IMR-90 (cell line): ENCODE measurements around the gene PI4KA. TPM values are rescaled to one million over a fixed set of nuclear protein-coding genes. Genes with fewer than 3 reads are reported as not detected.

Experiments
- ATAC-seq: fragments of 200-7000 bp; cut with Tn5 transposase; 2 replicates; pipeline ENCODE4 v1.9.1; 2020; ENCODE audit warnings: low read depth, mild to moderate bottlenecking, moderate library complexity
- BruUV-seq: library from RNA; stranded (reverse); fragments of 400-500 nt; replicated peaks from 2 replicates; lab custom pipeline; 2021; lab: Mats Ljungman, UMichigan
- CTCF ChIA-PET: fragments of 300-600 bp; formaldehyde crosslinking; extraction: SDS; loops from one replicate; lab custom pipeline; 2021; ENCODE audit warnings: antibody characterized with exemption; lab: Yijun Ruan, JAX
- POLR2A ChIA-PET: fragments of 300-600 bp; sonication (Branson Sonifier 250); formaldehyde crosslinking; loops from one replicate; lab custom pipeline; 2022; ENCODE audit warnings: antibody characterized with exemption; ENCODE audit not compliant: unreplicated experiment; lab: Charles Lee
- DNase-seq: peaks from one replicate; pipeline ENCODE4 v3.0.0; 2013
- H2AFZ ChIP-seq: replicated peaks from 2 replicates; pipeline ENCODE3; 2013; ENCODE audit warnings: low read length, mild to moderate bottlenecking; ENCODE audit not compliant: poor library complexity
- H2AK5ac ChIP-seq: 2 replicates; pipeline ENCODE4 v1.6.1; 2013; ENCODE audit warnings: low read depth, low read length, inconsistent platforms
- H2AK9ac ChIP-seq: replicated peaks from 2 replicates; pipeline ENCODE3; 2013; ENCODE audit warnings: mild to moderate bottlenecking, low read depth, low read length, moderate library complexity; ENCODE audit not compliant: poor library complexity
- H2BK120ac ChIP-seq: 2 replicates; pipeline ENCODE4 v1.6.1; 2013; ENCODE audit warnings: low read depth, low read length, inconsistent platforms
- H2BK15ac ChIP-seq: 3 replicates; pipeline ENCODE4 v1.6.1; 2013; ENCODE audit warnings: low read depth, low read length, inconsistent platforms
- H2BK20ac ChIP-seq: 2 replicates; pipeline ENCODE4 v1.6.1; 2013; ENCODE audit warnings: low read depth, mild to moderate bottlenecking, inconsistent platforms, low read length, moderate library complexity
- H2BK5ac ChIP-seq: 2 replicates; pipeline ENCODE4 v1.6.1; 2013; ENCODE audit warnings: mild to moderate bottlenecking, low read depth, low read length, inconsistent platforms; ENCODE audit not compliant: poor library complexity, severe bottlenecking
- H3K14ac ChIP-seq: replicated peaks from 2 replicates; pipeline ENCODE4 v1.6.1; 2013; ENCODE audit warnings: low read depth, low read length, inconsistent platforms
- H3K18ac ChIP-seq: 2 replicates; pipeline ENCODE4 v1.6.1; 2013; ENCODE audit warnings: low read depth, low read length, control low read depth
- H3K23ac ChIP-seq: 2 replicates; pipeline ENCODE4 v1.6.1; 2013; ENCODE audit warnings: low read depth, low read length, inconsistent platforms
- H3K27ac ChIP-seq: 2 replicates; pipeline ENCODE4 v1.5.1; 2013; ENCODE audit warnings: mild to moderate bottlenecking, control low read depth, low read length; ENCODE audit not compliant: insufficient read depth
- H3K27me3 ChIP-seq: 2 replicates; pipeline ENCODE4 v1.6.1; 2013; ENCODE audit warnings: low read length; ENCODE audit not compliant: control insufficient read depth, insufficient read depth
- H3K36me3 ChIP-seq: 2 replicates; pipeline ENCODE4 v1.6.1; 2013; ENCODE audit warnings: low read length, mixed read lengths; ENCODE audit not compliant: control insufficient read depth, insufficient read depth
- H3K4ac ChIP-seq: 2 replicates; pipeline ENCODE4 v1.6.1; 2013; ENCODE audit warnings: low read depth, low read length, inconsistent platforms
- H3K4me1 ChIP-seq: 2 replicates; pipeline ENCODE4 v1.6.1; 2013; ENCODE audit warnings: low read length, mixed read lengths; ENCODE audit not compliant: control insufficient read depth, insufficient read depth
- H3K4me2 ChIP-seq: 2 replicates; pipeline ENCODE4 v1.6.1; 2013; ENCODE audit warnings: low read depth, mild to moderate bottlenecking, control low read depth, low read length, moderate library complexity
- H3K4me3 ChIP-seq: 2 replicates; pipeline ENCODE4 v1.5.1; 2013; ENCODE audit warnings: low read depth, mild to moderate bottlenecking, control low read depth, low read length, moderate library complexity; ENCODE audit not compliant: insufficient read depth
- H3K56ac ChIP-seq: 2 replicates; pipeline ENCODE4 v1.6.1; 2013; ENCODE audit warnings: low read length, inconsistent platforms; ENCODE audit not compliant: insufficient read depth; ENCODE audit errors: extremely low read depth
- H3K79me1 ChIP-seq, 2 experiments: 2 replicates each; pipeline ENCODE4 v1.6.1; 2013; ENCODE audit warnings: low read length in 2 of 2, inconsistent platforms in 1 of 2, low read depth in 1 of 2
- H3K9ac ChIP-seq: 2 replicates; pipeline ENCODE4 v1.6.1; 2013; ENCODE audit warnings: low read depth, low read length, control low read depth
- H3K9me1 ChIP-seq: 2 replicates; pipeline ENCODE4 v1.6.1; 2013; ENCODE audit warnings: low read length, inconsistent platforms; ENCODE audit not compliant: insufficient read depth
- H3K9me3 ChIP-seq: 2 replicates; pipeline ENCODE4 v1.6.1; 2013; ENCODE audit warnings: low read length; ENCODE audit not compliant: control insufficient read depth, insufficient read depth
- H4K20me1 ChIP-seq: 2 replicates; pipeline ENCODE4 v1.6.1; 2013; ENCODE audit warnings: low read length, inconsistent platforms; ENCODE audit not compliant: insufficient read depth
- H4K5ac ChIP-seq: 2 replicates; pipeline ENCODE4 v1.6.1; 2013; ENCODE audit warnings: mild to moderate bottlenecking, low read depth, low read length, control low read depth
- H4K8ac ChIP-seq, 2 experiments: 2 replicates each; pipeline ENCODE4 v1.6.1; 2013; ENCODE audit warnings: low read depth in 2 of 2, low read length in 2 of 2, control low read depth in 1 of 2, inconsistent platforms in 1 of 2
- H4K91ac ChIP-seq: 2 replicates; pipeline ENCODE4 v1.6.1; 2013; ENCODE audit warnings: low read depth, low read length, inconsistent platforms; ENCODE audit not compliant: insufficient read depth
- CEBPB ChIP-seq: IDR thresholded peaks from 2 replicates; pipeline ENCODE4 v1.6.1; 2012; ENCODE audit warnings: low read depth, low read length, improper control_type of control experiment
- CHD1 ChIP-seq: IDR thresholded peaks from 2 replicates; pipeline ENCODE4 v1.6.1; 2012; ENCODE audit warnings: low read depth, low read length, improper control_type of control experiment
- CTCF ChIP-seq: conservative IDR thresholded peaks from 2 replicates; pipeline ENCODE4 v1.5.1; 2012; ENCODE audit warnings: mild to moderate bottlenecking, low read depth, low read length, improper control_type of control experiment
- FOS ChIP-seq: fragments of 150-350 bp; IDR thresholded peaks from 2 replicates; pipeline ENCODE4 v1.6.1; 2016; ENCODE audit warnings: low read depth, low read length
- MAFK ChIP-seq: IDR thresholded peaks from 2 replicates; pipeline ENCODE4 v1.6.1; 2012; ENCODE audit warnings: low read depth, low read length, improper control_type of control experiment
- MAZ ChIP-seq: IDR thresholded peaks from 2 replicates; pipeline ENCODE4 v1.6.1; 2012; ENCODE audit warnings: low read depth, mild to moderate bottlenecking, low read length, improper control_type of control experiment, moderate library complexity, borderline replicate concordance
- MXI1 ChIP-seq: IDR thresholded peaks from 2 replicates; pipeline ENCODE4 v1.6.1; 2012; ENCODE audit warnings: low read depth, mild to moderate bottlenecking, low read length, moderate library complexity, borderline replicate concordance
- NFE2L2 ChIP-seq: fragments of 150-350 bp; IDR thresholded peaks from 2 replicates; pipeline ENCODE4 v1.6.1; 2016; ENCODE audit warnings: low read depth, mild to moderate bottlenecking, low read length
- RAD21 ChIP-seq: IDR thresholded peaks from 2 replicates; pipeline ENCODE4 v1.6.1; 2012; ENCODE audit warnings: low read length, improper control_type of control experiment
- RCOR1 ChIP-seq: IDR thresholded peaks from 2 replicates; pipeline ENCODE4 v1.6.1; 2012; ENCODE audit warnings: mild to moderate bottlenecking, low read length, improper control_type of control experiment; ENCODE audit not compliant: insufficient replicate concordance
- RFX5 ChIP-seq: IDR thresholded peaks from 2 replicates; pipeline ENCODE4 v1.8.0; 2012; ENCODE audit warnings: low read depth, mild to moderate bottlenecking, low read length, moderate library complexity
- SMC3 ChIP-seq: fragments of 150-350 bp; IDR thresholded peaks from 2 replicates; pipeline ENCODE4 v1.6.1; 2016; ENCODE audit warnings: low read depth, mild to moderate bottlenecking, antibody characterized with exemption, low read length, moderate library complexity
- WGBS, 2 experiments: methylation state at CpG; one replicate each; pipeline versions ENCODE4 v1.1.5 to v1.1.7; 2013; ENCODE audit warnings: missing lambda C conversion rate in 2 of 2; ENCODE audit not compliant: insufficient read length in 1 of 2; ENCODE audit errors: extremely low coverage in 2 of 2; 5-methylcytosine and 5-hydroxymethylcytosine counted together
- dilution Hi-C: fragments of 300-500 bp; cut with HindIII; formaldehyde crosslinking; loops from one replicate; pipeline ENCODE4 v1.14.3; 2018; ENCODE audit warnings: low sequenced_read_pairs; ENCODE audit not compliant: unreplicated experiment
- in situ Hi-C: fragments of 300-500 bp; cut with MboI; formaldehyde crosslinking; loops from 3 replicates; pipeline ENCODE4 v1.14.3; 2019; ENCODE audit warnings: low sequenced_read_pairs, inconsistent platforms, mixed read lengths
- intact Hi-C: fragments of 100-400 bp; cut with micrococcal nuclease; formaldehyde crosslinking; loops from 2 replicates; pipeline ENCODE4 v1.10.0; 2022
- polyA plus RNA-seq, 3 experiments: library from polyadenylated mRNA; depleted of rRNA; stranded (reverse); fragments of >200 nt; gene quantifications; 2 replicates each; pipeline ENCODE4 v1.2.3, GENCODE V29; 2012; ENCODE audit warnings: low replicate concordance in 1 of 3
- total RNA-seq: library from RNA; depleted of rRNA; stranded (reverse); fragments of >200 nt; gene quantifications from 2 replicates; pipeline ENCODE4 v1.2.3, GENCODE V29; 2012

The PI4KA gene
- total and polyA plus RNA-seq, 2 of the 4 experiments (the other 2 are of a cell fraction) = 16.8 to 35.5 TPM

GRCh38 chr22:20802452-20802851, 56.2 kb downstream of the PI4KA start:
- H2BK20ac ChIP-seq = no peak overlapping the region
- no peak overlapping the region for H3K56ac ChIP-seq
- no peak overlapping the region for H3K18ac ChIP-seq
- no peak overlapping the region for H3K14ac ChIP-seq
- dilution Hi-C loops (no loop called here), intact Hi-C loops (loop anchor here (10.0 kb wide), 2 partner anchors 112 to 152 kb away; partner anchors contain the start of gene CRKL), in situ Hi-C loops (no loop called here)
- H3K79me1 ChIP-seq = peaks cover 5 to 20% of the 10 kb centered on the region in 2 experiments; a peak in 3 of 4 replicates
- BruUV-seq = no TSS peak
- no peak overlapping the region for H3K23ac ChIP-seq
- no peak overlapping the region for H3K4me3 ChIP-seq
- peaks cover 7% of the 10 kb centered on the region for H3K4me1 ChIP-seq
- H2BK15ac ChIP-seq = no peak overlapping the region
- H3K4me2 ChIP-seq = no peak overlapping the region
- peaks cover 2% of the 10 kb centered on the region for H3K9me1 ChIP-seq
- H3K27me3 ChIP-seq = no peaks in the 10 kb centered on the region
- POLR2A ChIA-PET = no interaction called here
- no peak overlapping the region for H2AFZ ChIP-seq
- H2AK9ac ChIP-seq = no peak overlapping the region
- ATAC-seq (no peak), DNase-seq (no peak)
- no peaks in the 10 kb centered on the region for H3K9me3 ChIP-seq
- no peak overlapping the region for H2AK5ac ChIP-seq
- TF ChIP-seq MAFK (no peak), CEBPB (no peak), RFX5 (no peak), MXI1 (no peak), RCOR1 (no peak), MAZ (no peak), RAD21 (no peak), CHD1 (no peak), SMC3 (no peak), FOS (no peak), CTCF (no peak), NFE2L2 (no peak)
- H2BK120ac ChIP-seq = no peak overlapping the region
- H4K8ac ChIP-seq = no peak overlapping the region
- no peak overlapping the region for H4K91ac ChIP-seq
- peaks cover 49% of the 10 kb centered on the region for H3K36me3 ChIP-seq
- no peak overlapping the region for H3K27ac ChIP-seq
- H3K4ac ChIP-seq = no peak overlapping the region
- no peak overlapping the region for H3K9ac ChIP-seq
- WGBS, 2 experiments = no CpG with 5 or more reads among the region's 6 CpGs
- H2BK5ac ChIP-seq = no peak overlapping the region
- no peak overlapping the region for H4K5ac ChIP-seq
- CTCF ChIA-PET = interaction anchor here (2.4 kb wide), 1 partner anchor 55 kb away, joined by 5 read pairs; no protein-coding TSS in a partner anchor
- H4K20me1 ChIP-seq = no peaks in the 10 kb centered on the region
